Measurements from ENCODE around the gene MT1M. TPM values are rescaled to one million over a fixed set of nuclear protein-coding genes. Genes with fewer than 3 reads are reported as not detected.

MT1M gene
- polyA plus RNA-seq, 12 donors = 0.53 to 1.3 (median 0.82) TPM; not detected in 3

DNA sequence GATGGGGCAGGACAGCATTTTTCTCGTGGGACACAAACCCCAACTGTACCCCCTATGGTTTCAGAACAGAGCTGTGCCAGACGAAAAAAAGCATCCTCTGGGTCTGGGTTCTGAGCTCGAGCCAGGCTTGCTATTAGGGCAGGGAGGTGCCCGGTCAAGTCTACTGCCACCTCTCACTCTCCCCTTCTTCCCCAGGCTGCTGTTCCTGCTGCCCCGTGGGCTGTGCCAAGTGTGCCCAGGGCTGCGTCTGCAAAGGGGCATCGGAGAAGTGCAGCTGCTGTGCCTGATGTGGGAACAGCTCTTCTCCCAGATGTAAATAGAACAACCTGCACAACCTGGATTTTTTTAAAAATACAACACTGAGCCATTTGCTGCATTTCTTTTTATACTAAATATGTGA lies 5.8 kb upstream of the MT1M start:
- DNase-seq = no peak

DNA sequence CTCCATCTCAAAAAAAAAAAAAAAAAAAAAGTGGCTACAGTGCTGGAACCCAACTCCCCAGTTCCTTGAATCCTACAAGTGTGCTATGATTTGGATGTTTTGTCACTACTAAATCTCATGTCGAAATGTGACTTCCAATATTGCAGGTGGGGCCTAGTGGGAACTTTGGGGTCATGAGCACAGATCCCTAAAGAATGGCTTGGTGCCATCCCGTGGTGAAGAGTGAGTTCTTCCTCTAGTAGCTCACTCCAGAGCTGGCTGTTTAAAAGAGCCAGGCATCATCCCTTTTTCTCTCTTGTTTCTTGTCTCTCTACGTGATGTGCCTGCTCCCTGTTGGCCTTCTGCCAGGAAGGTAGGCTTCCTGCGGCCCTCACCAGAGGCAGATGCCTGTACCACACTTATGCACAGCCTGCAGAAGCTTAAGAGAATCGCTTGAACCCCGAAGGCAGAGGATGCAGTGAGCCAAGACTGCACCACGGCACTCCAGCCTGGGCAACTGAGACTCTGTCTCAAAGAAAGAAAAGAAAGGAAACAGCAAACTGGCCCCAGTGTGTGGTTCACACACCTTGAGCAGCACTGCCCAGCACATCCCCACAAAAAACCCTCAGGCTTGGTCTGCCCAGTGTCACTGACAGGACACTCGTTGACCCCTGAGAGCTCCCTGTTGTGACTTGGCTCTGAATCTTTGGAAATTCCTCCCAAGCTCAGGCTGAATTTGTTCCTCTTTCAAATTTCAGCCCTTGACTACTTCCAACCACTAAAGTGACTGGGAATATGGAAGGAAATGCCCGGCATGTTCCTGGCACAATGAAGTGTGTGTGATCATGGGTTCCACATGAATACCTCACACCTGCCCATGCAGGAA lies 3.7 kb upstream of the MT1M start:
- no peak for DNase-seq

DNA sequence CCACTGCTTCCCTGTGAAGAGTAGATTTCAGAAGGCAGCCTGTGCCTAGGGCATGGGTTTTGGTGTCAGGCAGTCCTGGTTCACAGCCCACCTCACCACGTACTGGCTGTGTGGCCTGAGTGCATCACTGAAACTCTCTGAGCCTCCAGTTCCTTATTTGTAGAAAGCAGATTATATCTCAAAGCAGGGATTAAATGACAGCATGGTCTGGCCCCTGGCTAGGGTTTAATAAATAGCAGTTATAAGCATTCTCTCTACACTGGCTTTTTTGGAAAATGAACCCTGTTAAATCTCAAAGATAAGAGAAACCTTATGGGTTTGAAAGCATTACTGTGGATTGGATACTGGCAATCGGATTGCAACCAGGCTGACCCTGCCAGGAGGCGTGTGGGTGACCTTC lies 2.9 kb upstream of the MT1M start:
- DNase-seq = no peak

DNA sequence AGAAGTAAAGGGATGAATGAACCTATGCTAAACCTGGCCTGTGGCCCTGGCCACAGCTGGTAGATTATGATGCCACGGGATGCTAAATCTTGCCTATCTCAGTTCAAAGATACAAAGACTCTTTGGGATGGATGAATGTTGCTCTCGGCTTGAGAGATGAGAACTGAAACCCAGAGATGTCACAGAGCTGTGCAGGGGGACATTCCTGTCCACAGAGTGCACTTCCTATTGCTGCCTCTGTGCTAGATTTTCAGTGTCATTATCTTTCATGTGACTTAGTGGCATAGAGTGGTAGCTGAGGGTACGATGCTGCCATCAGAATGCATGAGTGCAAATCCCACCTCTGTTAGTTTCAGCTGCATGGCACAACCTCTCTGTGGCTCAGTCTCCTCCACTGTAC lies 2.3 kb upstream of the MT1M start:
- DNase-seq = no peak

DNA sequence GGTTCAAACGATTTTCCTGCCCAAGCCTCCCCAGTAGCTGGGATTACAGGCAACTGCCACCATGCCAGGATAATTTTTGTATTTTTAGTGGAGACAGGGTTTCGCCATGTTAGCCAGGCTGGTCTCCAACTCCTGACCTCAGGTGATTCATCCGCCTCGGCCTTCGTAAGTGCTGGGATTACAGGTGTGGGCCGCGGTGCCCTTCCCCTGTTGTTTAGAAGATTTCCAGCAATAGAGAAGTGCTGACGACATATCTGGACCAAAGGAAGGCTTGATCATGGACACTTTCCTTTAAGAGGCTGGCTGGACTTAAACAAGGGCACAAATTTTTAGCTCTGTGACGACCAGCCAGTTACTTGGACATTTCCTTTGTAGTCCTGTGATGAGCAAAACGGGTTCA lies 1.3 kb upstream of the MT1M start:
- DNase-seq = no peak

DNA sequence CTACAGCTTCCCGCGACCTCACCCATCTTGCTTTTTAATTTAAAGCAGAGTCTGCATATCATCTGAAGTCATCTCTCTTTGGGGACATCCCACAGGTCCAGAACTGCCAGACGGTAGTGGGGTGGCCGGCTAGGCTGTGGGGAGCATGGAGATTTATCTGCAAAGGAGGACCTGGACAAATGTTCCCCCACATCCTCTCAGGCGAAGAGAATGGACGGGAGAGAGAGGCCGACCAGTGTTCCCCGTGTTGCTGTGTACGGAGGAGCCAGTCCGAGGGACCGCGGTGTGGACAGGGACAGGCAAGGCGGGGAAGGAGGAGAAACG lies 665 bp upstream of the MT1M start:
- DNase-seq = no peak

DNA sequence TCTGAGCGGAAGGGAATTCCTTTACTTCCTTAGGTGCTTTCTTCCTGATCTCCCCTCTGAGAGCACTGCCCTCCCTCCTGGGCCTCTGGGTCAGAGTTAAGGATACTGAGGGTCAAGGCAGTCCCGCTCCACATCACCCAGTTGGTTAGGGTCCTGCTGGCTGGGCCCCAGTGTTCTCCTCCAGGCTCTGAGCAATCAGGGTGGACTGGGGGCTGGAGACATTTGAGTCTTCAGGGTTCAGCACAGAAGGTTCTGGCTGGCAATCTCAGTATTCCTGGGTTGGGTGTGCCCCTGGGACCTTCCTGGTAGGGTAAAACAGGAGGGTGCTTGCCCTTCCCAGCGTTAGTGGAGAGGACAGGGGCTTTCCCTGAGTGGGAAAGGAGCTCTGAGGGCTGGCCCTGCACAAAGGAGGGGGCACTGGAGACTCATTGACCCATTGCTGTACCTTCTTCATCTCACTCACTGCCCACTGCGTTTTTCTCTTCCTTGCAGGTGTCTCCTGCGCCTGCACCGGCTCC lies 448 bp downstream of the MT1M start:
- no peak for DNase-seq

DNA sequence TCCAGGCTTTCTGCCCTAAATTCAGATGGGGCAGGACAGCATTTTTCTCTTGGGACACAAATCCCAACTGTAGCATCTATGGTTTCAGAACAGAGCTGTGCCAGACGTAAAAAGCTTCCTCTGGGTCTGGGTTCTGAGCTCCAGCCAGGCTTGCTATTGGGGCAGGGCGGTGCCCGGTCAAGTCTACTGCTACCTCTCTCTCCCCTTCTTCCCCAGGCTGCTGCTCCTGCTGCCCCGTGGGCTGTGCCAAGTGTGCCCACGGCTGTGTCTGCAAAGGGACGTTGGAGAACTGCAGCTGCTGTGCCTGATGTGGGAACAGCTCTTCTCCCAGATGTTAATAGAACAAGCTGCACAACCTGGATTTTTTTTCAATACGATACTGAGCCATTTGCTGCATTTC lies 1.1 kb downstream of the MT1M start:
- DNase-seq = no peak

DNA sequence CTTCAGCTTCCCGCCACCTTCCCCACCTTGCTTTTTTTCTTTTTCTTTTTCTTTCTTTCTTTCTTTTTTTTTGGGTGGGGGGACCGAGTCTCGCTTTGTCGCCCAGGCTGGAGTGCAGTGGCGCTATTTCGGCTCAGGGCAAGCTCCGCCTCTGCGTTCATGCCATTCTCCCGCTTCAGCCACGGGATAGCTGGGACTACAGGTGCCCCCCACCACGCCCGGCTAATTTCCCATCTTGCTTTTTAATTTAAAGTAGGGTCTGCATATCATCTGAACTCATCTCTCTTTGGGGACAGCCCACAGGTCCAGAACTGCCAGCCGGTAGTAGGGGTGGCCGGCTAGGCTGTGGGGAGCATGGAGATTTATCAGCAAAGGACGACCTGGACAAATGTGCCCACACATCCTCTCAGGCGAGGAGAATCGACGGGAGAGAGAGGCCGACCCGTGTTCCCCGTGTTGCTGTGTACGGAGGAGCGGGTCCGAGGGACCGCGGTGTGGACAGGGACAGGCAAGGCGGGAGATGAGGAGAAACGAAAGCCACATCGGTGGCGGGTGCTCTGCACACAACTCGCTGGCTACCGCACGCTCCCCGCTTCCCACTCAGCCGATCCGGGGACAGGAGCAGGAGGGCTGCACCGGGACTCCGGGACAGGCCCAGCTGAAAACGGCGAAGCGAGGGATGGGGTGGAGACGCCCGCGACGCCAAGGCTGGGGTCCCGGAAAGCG lies 2.4 kb downstream of the MT1M start:
- no peak for DNase-seq

DNA sequence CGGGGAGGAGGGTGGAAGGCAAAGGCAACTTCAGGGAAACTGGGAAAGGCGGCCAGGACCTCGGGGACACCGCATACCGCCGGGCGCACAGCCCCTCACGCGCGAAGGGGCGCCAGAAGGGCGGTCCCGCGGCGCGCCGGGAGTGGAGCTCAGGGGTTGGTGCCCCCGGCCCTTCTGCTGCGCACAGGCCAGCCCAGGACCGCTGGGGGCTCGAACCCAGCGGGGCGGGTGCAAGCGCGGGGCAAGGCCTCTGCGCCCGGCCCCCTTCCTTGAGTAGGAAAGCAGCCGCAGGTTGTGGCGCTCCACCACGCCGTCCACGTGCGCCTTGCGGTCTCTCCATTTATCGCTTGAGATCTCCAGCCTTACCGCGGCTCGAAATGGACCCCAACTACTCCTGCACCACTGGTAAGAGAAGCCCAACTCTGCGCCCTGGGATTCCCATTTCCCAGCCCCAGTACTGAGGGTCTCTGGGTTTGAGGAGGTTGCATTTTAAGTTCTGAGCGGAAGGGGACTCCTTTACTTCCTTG lies 3.0 kb downstream of the MT1M start:
- no peak for DNase-seq

DNA sequence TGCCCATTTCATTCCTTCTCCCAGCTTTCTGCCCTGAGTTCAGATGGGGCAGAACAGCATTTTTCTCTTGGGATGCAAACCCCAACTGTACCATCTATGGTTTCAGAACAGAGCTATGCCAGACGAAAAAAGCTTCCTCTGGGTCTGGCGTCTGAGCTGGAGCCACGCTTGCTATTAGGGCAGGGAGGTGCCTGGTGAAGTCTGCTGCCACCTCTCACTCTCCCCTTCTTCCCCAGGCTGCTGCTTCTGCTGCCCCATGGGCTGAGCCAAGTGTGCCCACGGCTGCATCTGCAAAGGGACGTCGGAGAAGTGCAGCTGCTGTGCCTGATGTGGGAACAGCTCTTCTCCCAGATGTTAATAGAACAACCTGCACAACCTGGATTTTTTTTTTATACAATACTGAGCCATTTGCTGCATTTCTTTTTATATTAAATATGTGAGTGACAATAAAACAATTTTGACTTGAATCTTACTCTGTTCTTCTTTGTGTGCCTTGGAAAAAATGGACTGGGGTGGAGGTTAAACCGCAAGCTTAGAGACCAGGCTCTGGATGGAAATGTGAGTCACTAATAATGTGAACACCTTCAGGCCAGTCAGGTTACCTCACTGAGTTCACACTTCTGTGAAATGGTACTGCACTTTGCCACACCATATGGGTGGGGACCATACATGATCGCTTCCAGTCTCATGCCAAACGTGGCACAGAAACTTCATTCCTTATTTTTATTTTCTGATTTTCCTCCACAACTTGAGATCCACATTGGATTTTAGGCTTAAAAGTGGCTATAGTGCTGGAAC lies 4.4 kb downstream of the MT1M start:
- DNase-seq = no peak

DNA sequence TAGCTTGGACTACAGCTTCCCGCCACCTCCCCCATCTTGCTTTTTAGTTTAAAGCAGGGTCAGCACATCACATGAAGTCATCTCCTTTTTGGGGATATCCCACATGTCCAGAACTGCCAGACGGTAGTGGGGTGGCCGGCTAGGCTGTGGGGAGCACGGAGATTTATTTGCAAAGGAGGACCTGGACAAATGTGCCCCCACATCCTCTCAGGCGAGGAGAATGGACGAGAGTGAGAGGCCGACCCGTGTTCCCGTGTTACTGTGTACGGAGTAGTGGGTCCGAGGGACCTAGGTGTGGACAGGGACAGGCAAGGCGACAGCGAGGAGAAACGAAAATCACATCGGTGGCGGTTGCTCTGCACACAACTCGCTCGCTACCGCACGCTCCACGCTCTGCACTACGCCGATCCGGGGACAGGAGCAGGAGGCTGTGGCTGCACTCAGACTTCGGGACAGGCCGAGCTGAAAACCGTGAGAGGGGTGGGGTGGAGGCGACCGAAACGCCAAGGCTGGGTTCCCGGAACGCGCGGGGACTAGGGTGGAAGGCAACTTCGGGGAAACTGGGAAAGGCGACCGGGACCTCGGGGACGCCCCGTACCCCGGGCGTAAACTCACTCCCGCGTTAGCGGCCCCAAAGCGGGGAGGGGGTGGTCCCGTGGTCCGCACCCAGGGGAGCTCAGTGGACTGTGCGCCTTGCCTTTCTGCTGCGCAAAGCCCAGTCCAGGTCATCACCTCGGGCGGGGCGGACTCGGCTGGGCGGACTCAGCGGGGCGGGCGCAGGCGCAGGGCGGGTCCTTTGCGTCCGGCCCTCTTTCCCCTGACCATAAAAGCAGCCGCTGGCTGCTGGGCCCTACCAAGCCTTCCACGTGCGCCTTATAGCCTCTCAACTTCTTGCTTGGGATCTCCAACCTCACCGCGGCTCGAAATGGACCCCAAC lies 5.6 kb downstream of the MT1M start, which contains the start of gene MT1A:
Gene MT1A, plus strand, starts transcription at position 853 of the 937 bp plus-strand sequence. Its CDS starts 73 bp downstream, at position 926.
- DNase-seq = peak; percentile 38

DNA sequence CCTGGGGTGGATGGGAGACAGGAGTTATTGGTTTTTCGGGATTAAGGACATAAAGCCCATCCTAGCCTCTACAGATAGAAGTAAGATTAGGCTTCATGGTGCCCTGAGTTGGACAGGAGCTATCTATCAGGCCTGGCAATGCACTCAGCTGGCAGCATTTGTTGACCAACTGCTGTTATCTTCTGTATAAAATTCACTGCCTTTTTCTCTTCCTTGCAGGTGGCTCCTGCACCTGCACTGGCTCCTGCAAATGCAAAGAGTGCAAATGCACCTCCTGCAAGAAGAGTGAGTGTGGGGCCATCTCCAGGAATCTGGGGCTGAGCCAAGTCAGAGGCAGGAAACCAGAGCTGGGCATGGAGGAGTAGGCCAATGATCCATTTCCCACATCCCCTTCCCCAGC lies 6.6 kb downstream of the MT1M start:
- DNase-seq = no peak

DNA sequence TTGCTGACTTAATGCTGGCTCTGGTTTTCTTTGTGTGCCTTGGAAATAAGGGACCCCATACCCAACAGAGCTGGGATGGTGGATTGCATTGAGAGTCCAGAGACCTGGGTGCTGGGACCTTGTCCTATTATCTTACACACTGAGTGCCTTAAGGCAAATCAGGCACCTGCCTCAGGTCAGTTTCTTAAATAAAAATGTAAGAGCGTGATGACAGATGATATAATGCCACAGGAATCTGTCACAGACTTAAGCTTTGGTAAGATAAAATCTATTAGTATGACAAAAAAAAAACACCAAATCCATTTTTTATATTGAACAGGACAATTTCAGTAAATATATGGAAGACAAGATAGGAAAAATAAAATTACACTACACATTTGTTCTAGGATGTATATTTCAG lies 7.6 kb downstream of the MT1M start:
- no peak for DNase-seq

DNA sequence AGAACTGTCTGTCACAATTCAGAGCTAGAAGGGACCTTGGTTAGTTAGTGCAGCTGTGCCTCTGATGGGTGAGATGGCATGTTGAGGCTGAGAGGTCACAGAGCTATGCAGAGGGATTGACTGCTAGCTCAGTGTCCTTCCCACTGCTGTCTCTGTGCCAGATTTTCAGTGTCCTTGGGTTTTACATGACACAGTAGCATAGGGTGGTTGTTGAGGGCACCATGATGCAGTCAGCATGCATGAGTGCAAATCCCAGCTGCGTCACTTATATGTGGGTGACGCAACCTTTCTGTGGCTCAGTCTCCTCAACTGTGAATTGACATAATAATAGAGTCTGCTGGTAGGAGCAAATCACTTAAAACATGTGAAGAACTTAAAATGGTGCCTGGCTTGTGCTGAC lies 8.7 kb downstream of the MT1M start:
- DNase-seq = no peak

DNA sequence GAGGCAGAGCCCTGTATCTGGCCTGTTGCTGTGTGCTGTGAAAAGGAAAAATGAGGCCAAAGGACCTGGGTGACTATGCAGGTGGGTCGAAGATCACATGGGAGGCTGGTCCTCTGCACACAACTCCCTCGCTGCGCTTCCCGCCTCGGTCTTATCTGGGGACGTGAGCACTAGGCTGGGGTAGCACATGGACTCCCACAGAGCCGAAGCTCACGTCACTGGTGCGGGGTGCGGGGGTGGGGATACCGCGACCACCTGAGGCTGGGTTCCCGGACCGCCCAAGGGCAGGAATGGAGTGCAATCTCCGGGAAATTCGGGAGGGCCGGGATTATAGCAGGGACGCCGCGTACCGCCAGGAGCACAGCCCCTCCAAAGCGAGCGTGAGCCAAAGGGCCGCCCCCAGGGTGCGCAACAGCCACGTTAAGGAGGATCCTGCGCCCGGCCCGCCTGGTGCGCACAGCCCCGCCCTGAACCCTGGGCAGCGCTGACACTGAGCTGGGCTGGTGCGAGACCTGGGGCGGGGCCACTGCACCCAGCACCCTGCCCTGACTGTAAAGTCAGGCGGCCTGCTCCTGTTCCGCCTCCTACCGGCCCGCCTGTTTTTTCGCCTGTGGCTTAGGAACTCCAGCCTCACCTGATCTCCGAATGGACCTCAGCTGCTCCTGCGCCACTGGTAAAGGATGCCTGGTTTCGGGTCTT lies 10.8 kb downstream of the MT1M start:
- no peak for DNase-seq

DNA sequence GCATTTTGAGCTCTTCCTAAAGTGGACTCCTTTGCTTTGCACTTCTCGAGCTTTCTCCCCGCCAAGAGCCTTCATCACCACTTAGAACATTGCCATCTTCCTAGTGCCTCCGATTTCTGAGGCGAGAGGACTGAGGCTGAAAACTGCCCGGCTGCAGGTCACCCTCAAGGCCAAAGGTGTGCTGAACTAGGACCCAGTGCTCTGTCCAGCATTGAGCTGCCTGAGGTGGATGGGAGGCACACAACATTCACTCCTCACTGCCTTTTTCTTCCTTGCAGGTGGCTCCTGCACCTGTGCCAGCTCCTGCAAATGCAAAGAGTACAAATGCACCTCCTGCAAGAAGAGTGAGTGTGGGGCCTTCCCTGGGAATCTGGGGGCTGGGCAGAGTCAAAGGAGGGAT lies 11.4 kb downstream of the MT1M start:
- DNase-seq = no peak

DNA sequence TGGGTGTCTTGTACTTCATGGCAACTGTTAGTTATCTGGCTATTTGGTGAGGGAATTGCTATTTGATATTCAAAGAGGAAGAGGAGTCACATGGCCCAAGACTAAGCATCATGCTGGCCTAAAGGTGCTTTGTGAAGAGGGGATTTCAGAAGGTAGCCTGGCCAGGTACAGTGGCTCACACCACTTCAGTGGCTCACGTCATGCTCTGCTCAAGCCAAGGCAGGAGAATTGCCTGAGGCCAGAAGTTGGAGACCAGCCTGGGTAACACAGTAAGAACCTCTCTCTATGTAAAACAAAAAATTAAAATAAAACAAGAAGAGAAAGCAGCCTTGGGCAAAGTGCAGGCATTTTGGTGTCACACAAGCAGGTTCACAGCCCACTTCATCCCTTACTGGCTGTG lies 12.9 kb downstream of the MT1M start:
- DNase-seq = no peak

DNA sequence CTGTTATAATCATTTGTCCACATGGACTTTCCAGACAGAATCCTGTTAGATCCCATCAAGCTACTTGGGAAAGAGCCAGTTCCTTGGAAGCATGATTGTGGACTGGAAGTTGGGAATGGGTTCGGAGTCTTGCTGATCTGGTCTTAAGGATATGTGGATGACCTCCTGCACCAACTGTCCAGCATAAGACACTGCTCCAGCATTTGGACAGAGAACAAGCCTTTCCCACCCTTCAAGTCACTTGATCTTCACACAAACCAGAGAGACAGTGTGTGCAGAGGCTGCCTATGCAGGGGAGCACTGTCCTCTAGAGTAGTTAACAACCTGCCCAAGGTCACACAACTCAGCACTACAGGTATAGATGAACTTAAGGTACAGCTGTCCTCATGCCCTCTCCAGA lies 13.4 kb downstream of the MT1M start:
- DNase-seq = no peak

Measured in muscle of arm (tissue), 12 donors.